Heart left ventricle (tissue), 13 donors: Measurements from ENCODE around the gene SKI.

Experiments
- CTCF ChIP-seq, 12 donors: fragments of 200-600 bp; sonication (generic) in 4 of 12; IDR thresholded peaks; one replicate each; pipeline versions ENCODE4 v1.5.0 to v1.8.0; 2018 to 2022; ENCODE audit warnings: antibody characterized with exemption in 12 of 12, mild to moderate bottlenecking in 5 of 12
- POLR2A ChIP-seq, 2 donors: fragments of 450-650 bp; IDR thresholded peaks; one replicate each; pipeline ENCODE4 v1.6.1; 2017; ENCODE audit warnings: antibody characterized with exemption in 2 of 2, mild to moderate bottlenecking in 2 of 2, moderate library complexity in 2 of 2
- donor health status: ischemic (EF 13 %, LVEDD 7.1; RV severe dilation, severe dysfunction).
- donor health status: DM: no; HTN: yes; CAD: no.
- donor health status: DM: no; HTN: no; CAD: no.
- donor health status: ischemic (EF 25% LVEDD 6.9; RV normal size, moderate dysfunction).
- donor health status: ischemic (EF 25% LVEDD 5.7; RV mildly dilated, moderate dysfunction).
- donor health status: ischemic (EF 35%, LVEDD 5.7; RV mildly dilated, moderate dysfunction).
- donor health status: nonischemic (EF 11% LVEDD 7.7; RV severe dilation, severe dysfunction).
- donor health status: DM: yes; HTN: yes; CAD: no.
- donor health status: PGD.
- donor health status: ischemic (EF 29% LVEDD 5.4; RV normal size, mild dysfunction).
- donor health status: nonischemic (EF 23%, LVEDD 6.1; RV moderate dilation, normal function).

GRCh38 chr1:2224170-2224584, 3.9 kb upstream of the SKI start:
- TF ChIP-seq CTCF (IDR thresholded peaks at IDR 0.05) (no peak), POLR2A (IDR thresholded peaks at IDR 0.05) (no peak)
